HEK293 (cell line): ENCODE measurements around the gene ZNF503.

Experiments used
- BCL11B ChIP-seq: fragments of 450-650 bp; formaldehyde crosslinking; IDR thresholded peaks from 2 replicates; pipeline ENCODE4 v1.5.1; 2016; ENCODE audit warnings: low read depth, missing biosample characterization, missing genetic modification characterization
- CTCF ChIP-seq: fragments of 450-650 bp; formaldehyde crosslinking; IDR thresholded peaks from 2 replicates; pipeline ENCODE4 v1.5.1; 2016; ENCODE audit warnings: missing biosample characterization, missing genetic modification characterization
- GLI2 ChIP-seq: fragments of 450-650 bp; formaldehyde crosslinking; IDR thresholded peaks from 2 replicates; pipeline ENCODE4; 2017; ENCODE audit warnings: missing biosample characterization, missing genetic modification characterization, low read depth, borderline replicate concordance
- GLIS2 ChIP-seq: fragments of 450-650 bp; formaldehyde crosslinking; IDR thresholded peaks from 2 replicates; pipeline ENCODE4 v1.5.1; 2016; ENCODE audit warnings: missing biosample characterization, missing genetic modification characterization
- HOXD13 ChIP-seq: sonication (generic); formaldehyde crosslinking; IDR thresholded peaks from 2 replicates; pipeline ENCODE4 v1.8.0; 2022; ENCODE audit warnings: missing genetic modification reagents, borderline replicate concordance
- KLF8 ChIP-seq: fragments of 450-650 bp; formaldehyde crosslinking; IDR thresholded peaks from 2 replicates; pipeline ENCODE4 v1.5.1; 2016; ENCODE audit warnings: missing biosample characterization, missing genetic modification characterization
- KLF9 ChIP-seq: fragments of 450-650 bp; formaldehyde crosslinking; IDR thresholded peaks from 2 replicates; pipeline ENCODE4 v1.5.1; 2016; ENCODE audit warnings: missing biosample characterization, missing genetic modification characterization, low read depth
- MZF1 ChIP-seq: fragments of 450-650 bp; formaldehyde crosslinking; IDR thresholded peaks from 2 replicates; pipeline ENCODE4 v1.5.1; 2017; ENCODE audit warnings: missing biosample characterization, missing genetic modification characterization, borderline replicate concordance
- OSR2 ChIP-seq: fragments of 450-650 bp; formaldehyde crosslinking; IDR thresholded peaks from 2 replicates; pipeline ENCODE4 v1.5.1; 2016; ENCODE audit warnings: missing biosample characterization, missing genetic modification characterization
- PRDM1 ChIP-seq: fragments of 450-650 bp; formaldehyde crosslinking; IDR thresholded peaks from 2 replicates; pipeline ENCODE4; 2016; ENCODE audit warnings: missing biosample characterization, missing genetic modification characterization
- PRDM6 ChIP-seq: fragments of 450-650 bp; formaldehyde crosslinking; IDR thresholded peaks from 2 replicates; pipeline ENCODE4 v1.5.1; 2017; ENCODE audit warnings: missing biosample characterization, missing genetic modification characterization
- REST ChIP-seq: fragments of 450-650 bp; formaldehyde crosslinking; IDR thresholded peaks from 2 replicates; pipeline ENCODE4 v1.5.1; 2016; ENCODE audit warnings: missing biosample characterization, missing genetic modification characterization
- SALL2 ChIP-seq: fragments of 450-650 bp; formaldehyde crosslinking; IDR thresholded peaks from 2 replicates; pipeline ENCODE4 v1.5.0; 2017; ENCODE audit warnings: missing biosample characterization, mild to moderate bottlenecking, missing genetic modification characterization, borderline replicate concordance
- TCF7L2 ChIP-seq: IDR thresholded peaks from 2 replicates; pipeline ENCODE4 v1.6.1; 2011; ENCODE audit warnings: low read depth, mild to moderate bottlenecking, inconsistent platforms, low read length, moderate library complexity, borderline replicate concordance
- WT1 ChIP-seq: fragments of 450-650 bp; formaldehyde crosslinking; IDR thresholded peaks from 2 replicates; pipeline ENCODE4 v1.5.1; 2016; ENCODE audit warnings: missing biosample characterization, missing genetic modification characterization
- ZBTB21 ChIP-seq: fragments of 450-650 bp; formaldehyde crosslinking; IDR thresholded peaks from 2 replicates; pipeline ENCODE4 v1.5.1; 2017; ENCODE audit warnings: missing biosample characterization, missing genetic modification characterization
- ZBTB26 ChIP-seq: fragments of 450-650 bp; formaldehyde crosslinking; optimal IDR thresholded peaks from 2 replicates; pipeline ENCODE3; 2016; ENCODE audit warnings: missing biosample characterization, mild to moderate bottlenecking, missing genetic modification characterization
- ZBTB8A ChIP-seq: fragments of 450-650 bp; formaldehyde crosslinking; IDR thresholded peaks from 2 replicates; pipeline ENCODE4 v1.5.1; 2016; ENCODE audit warnings: missing biosample characterization, missing genetic modification characterization
- ZEB2 ChIP-seq: fragments of 450-650 bp; formaldehyde crosslinking; IDR thresholded peaks from 2 replicates; pipeline ENCODE4 v1.5.1; 2016; ENCODE audit warnings: missing biosample characterization, missing genetic modification characterization
- ZFP37 ChIP-seq: fragments of 450-650 bp; formaldehyde crosslinking; IDR thresholded peaks from 2 replicates; pipeline ENCODE4 v1.5.1; 2016; ENCODE audit warnings: missing biosample characterization, missing genetic modification characterization
- ZNF169 ChIP-seq: fragments of 450-650 bp; formaldehyde crosslinking; IDR thresholded peaks from 2 replicates; pipeline ENCODE4 v1.5.1; 2016; ENCODE audit warnings: missing biosample characterization, missing genetic modification characterization
- ZNF292 ChIP-seq: fragments of 450-650 bp; formaldehyde crosslinking; IDR thresholded peaks from 2 replicates; pipeline ENCODE4 v1.5.1; 2016; ENCODE audit warnings: low read depth, missing biosample characterization, missing genetic modification characterization, borderline replicate concordance
- ZNF398 ChIP-seq: fragments of 450-650 bp; formaldehyde crosslinking; IDR thresholded peaks from 2 replicates; pipeline ENCODE4 v1.5.1; 2017; ENCODE audit warnings: missing biosample characterization, missing genetic modification characterization
- ZNF501 ChIP-seq: fragments of 450-650 bp; formaldehyde crosslinking; IDR thresholded peaks from 2 replicates; pipeline ENCODE4 v1.5.1; 2016; ENCODE audit warnings: missing biosample characterization, missing genetic modification characterization
- ZNF629 ChIP-seq: fragments of 450-650 bp; formaldehyde crosslinking; IDR thresholded peaks from 2 replicates; pipeline ENCODE4 v1.5.1; 2017; ENCODE audit warnings: missing biosample characterization, missing genetic modification characterization
- ZNF660 ChIP-seq: fragments of 450-650 bp; IDR thresholded peaks from 2 replicates; pipeline ENCODE4 v1.5.1; 2018; ENCODE audit warnings: missing biosample characterization, mild to moderate bottlenecking, missing genetic modification characterization
- ZNF76 ChIP-seq: fragments of 450-650 bp; formaldehyde crosslinking; IDR thresholded peaks from 2 replicates; pipeline ENCODE4; 2016; ENCODE audit warnings: low read depth, missing biosample characterization, missing genetic modification characterization, borderline replicate concordance
- ZSCAN30 ChIP-seq: fragments of 450-650 bp; IDR thresholded peaks from 2 replicates; pipeline ENCODE4 v1.5.1; 2018; ENCODE audit warnings: missing biosample characterization, mild to moderate bottlenecking, missing genetic modification characterization, moderate library complexity
- ZXDB ChIP-seq: fragments of 450-650 bp; formaldehyde crosslinking; IDR thresholded peaks from 2 replicates; pipeline ENCODE4 v1.5.1; 2016; ENCODE audit warnings: missing biosample characterization, missing genetic modification characterization

The ZNF503 gene

GRCh38 chr10:75401569-75402485 is at the start of gene ZNF503 (continued):
- TF ChIP-seq ZNF398 (tag by site-specific recombination) (no peak), ZNF169 (no peak), TCF7L2 (peak; percentile 100), SALL2 (tag by site-specific recombination) (no peak), REST (no peak), ZBTB26 (tag by site-specific recombination) (peak; percentile 61), GLI2 (tag by site-specific recombination) (0 out of 2 replicates have a peak, but pooled peaks have one; percentile 23), ZNF501 (peak; percentile 81; the same call in 1 of the 2 replicates), ZBTB21 (tag by site-specific recombination) (no peak), WT1 (tag by site-specific recombination) (peak; percentile 95), MZF1 (tag by site-specific recombination) (no peak; the same call in 1 of the 2 replicates), ZFP37 (tag by site-specific recombination) (peak; percentile 79; the same call in 1 of the 2 replicates), ZNF629 (tag by site-specific recombination) (peak; percentile 61), KLF9 (tag by site-specific recombination) (peak; percentile 16; the same call in 1 of the 2 replicates), ZNF660 (tag by site-specific recombination) (peak; percentile 93), PRDM6 (peak; percentile 60; the same call in 1 of the 2 replicates), GLIS2 (tag by site-specific recombination) (peak; percentile 96), ZEB2 (tag by site-specific recombination) (peak; percentile 84), ZBTB8A (0 out of 2 replicates have a peak, but pooled peaks have one; percentile 6), PRDM1 (no peak), OSR2 (tag by site-specific recombination) (no peak; the same call in 1 of the 2 replicates), ZSCAN30 (tag by site-specific recombination) (peak; percentile 94), ZNF292 (tag by site-specific recombination) (no peak), HOXD13 (CRISPR knock-in tag) (peak; percentile 21; the same call in 1 of the 2 replicates), ZXDB (tag by site-specific recombination) (peak; percentile 28; the same call in 1 of the 2 replicates), CTCF (tag by site-specific recombination) (peak; percentile 69), KLF8 (peak; percentile 78), BCL11B (tag by site-specific recombination) (peak; percentile 84; the same call in 1 of the 2 replicates), ZNF76 (tag by site-specific recombination) (peak; percentile 30; the same call in 1 of the 2 replicates)
